PC-9 (cell line): ENCODE data around the gene EPS8L3. TPM values are rescaled to one million over a fixed set of nuclear protein-coding genes. Genes with fewer than 3 reads are reported as not detected.
"Not testable (repeated sequence)": the region's sequence is repeated elsewhere in the genome, so short reads cannot be mapped to it uniquely, and the experiment has no call there.

ENCODE experiments used
- BruUV-seq: library from RNA; stranded (reverse); fragments of 400-500 nt; replicated peaks from 2 replicates; lab custom pipeline; 2021; lab: Mats Ljungman, UMichigan
- CTCF ChIA-PET: fragments of 300-600 bp; sonication (Branson Sonifier 250); formaldehyde crosslinking; loops from one replicate; lab custom pipeline; 2022; ENCODE audit warnings: antibody characterized with exemption; lab: Charles Lee
- POLR2A ChIA-PET: fragments of 300-600 bp; sonication (Branson Sonifier 250); formaldehyde crosslinking; loops from one replicate; lab custom pipeline; 2022; ENCODE audit warnings: antibody characterized with exemption; ENCODE audit not compliant: unreplicated experiment; lab: Charles Lee
- DNase-seq, 2 experiments: peaks; one replicate each; pipeline versions ENCODE4 v3.0.0 to v3.0.0-alpha.2; 2015 to 2022; ENCODE audit warnings: mixed read lengths in 1 of 2
- H2AFZ ChIP-seq: fragments of 200-600 bp; sonication (generic); 2 replicates; pipeline ENCODE4 v1.8.1; 2017; ENCODE audit warnings: antibody characterized with exemption
- H3F3A ChIP-seq: fragments of 200-600 bp; sonication (generic); 2 replicates; pipeline ENCODE4 v1.8.1; 2017; ENCODE audit warnings: antibody characterized with exemption, mild to moderate bottlenecking, low read depth; ENCODE audit not compliant: insufficient read depth
- H3K27ac ChIP-seq: fragments of 200-600 bp; sonication (generic); 2 replicates; pipeline ENCODE4 v1.6.1; 2016; ENCODE audit warnings: mixed run types
- H3K27me3 ChIP-seq: fragments of 200-600 bp; sonication (generic); 2 replicates; pipeline ENCODE4 v1.6.1; 2016; ENCODE audit warnings: low read depth, mixed run types; ENCODE audit not compliant: insufficient read depth
- H3K36me3 ChIP-seq: fragments of 200-600 bp; sonication (generic); 2 replicates; pipeline ENCODE4 v1.6.1; 2016; ENCODE audit warnings: low read depth, mixed run types
- H3K4me1 ChIP-seq: fragments of 200-600 bp; sonication (generic); replicated peaks from 2 replicates; pipeline ENCODE4 v1.6.1; 2016; ENCODE audit warnings: mixed run types; ENCODE audit not compliant: insufficient read depth
- H3K4me2 ChIP-seq: fragments of 200-600 bp; sonication (generic); 2 replicates; pipeline ENCODE4 v1.6.1; 2017; ENCODE audit warnings: mixed run types
- H3K4me3 ChIP-seq: fragments of 200-600 bp; sonication (generic); 2 replicates; pipeline ENCODE4 v1.6.1; 2016; ENCODE audit warnings: mixed run types
- H3K79me2 ChIP-seq: fragments of 200-600 bp; sonication (generic); 2 replicates; pipeline ENCODE4 v1.6.1; 2017; ENCODE audit warnings: low read depth, mixed run types
- H3K9me2 ChIP-seq: fragments of 200-600 bp; sonication (generic); 2 replicates; pipeline ENCODE4 v1.8.1; 2017; ENCODE audit warnings: mild to moderate bottlenecking; ENCODE audit not compliant: insufficient read depth
- H3K9me3 ChIP-seq: fragments of 200-600 bp; sonication (generic); 2 replicates; pipeline ENCODE4 v1.8.1; 2016; ENCODE audit warnings: low read depth; ENCODE audit not compliant: insufficient read depth
- H4K20me1 ChIP-seq: fragments of 200-600 bp; sonication (generic); 2 replicates; pipeline ENCODE4 v1.8.1; 2017; ENCODE audit not compliant: insufficient read depth
- CTCF ChIP-seq: fragments of 200-600 bp; sonication (generic); conservative IDR thresholded peaks from 2 replicates; pipeline ENCODE4 v1.6.1; 2017; ENCODE audit warnings: mixed run types, antibody characterized with exemption, mild to moderate bottlenecking, moderate library complexity
- EZH2 ChIP-seq: fragments of 200-600 bp; sonication (generic); IDR thresholded peaks from 2 replicates; pipeline ENCODE4 v1.8.0; 2017; ENCODE audit warnings: antibody characterized with exemption, low read depth
- intact Hi-C: fragments of 100-400 bp; cut with micrococcal nuclease; formaldehyde crosslinking; loops from one replicate; pipeline ENCODE4 v1.10.0; 2022; ENCODE audit not compliant: unreplicated experiment
- total RNA-seq: library from RNA; stranded (reverse); gene quantifications from 2 replicates; pipeline ENCODE4 v1.2.3, GENCODE V29; 2021

EPS8L3 gene
- total RNA-seq, 1 experiment from 2014 or later, result 1.2 TPM

GRCh38 chr1:109750241-109750882 lies 13.4 kb downstream of the EPS8L3 start:
- ChIA-PET POLR2A (no interaction called here), CTCF (no interaction called here)
- Histone ChIP-seq H3K4me2 (no peak overlapping the region), H3K4me3 (no peak overlapping the region), H3F3A (no peaks in the 10 kb centered on the region), H3K27me3 (peaks cover 24% of the 10 kb centered on the region), H4K20me1 (no peaks in the 10 kb centered on the region), H3K9me2 (no peaks in the 10 kb centered on the region), H3K79me2 (no peaks in the 10 kb centered on the region), H3K4me1 (no peaks in the 10 kb centered on the region), H3K36me3 (no peaks in the 10 kb centered on the region), H3K9me3 (no peaks in the 10 kb centered on the region), H3K27ac (no peak overlapping the region), H2AFZ (no peak overlapping the region)
- TF ChIP-seq CTCF, result no peak
- TF ChIP-seq EZH2, result no peak
- DNase-seq, result no peak
- BruUV-seq, result no TSS peak
- intact Hi-C loops, result no loop called here

- no peaks in the 10 kb centered on the region for H3K9me3 ChIP-seq
- no peak overlapping the region for H2AFZ ChIP-seq
- no peak overlapping the region for H3K27ac ChIP-seq
- no TSS peak for BruUV-seq
- no peak for DNase-seq
- H3K36me3 ChIP-seq, result no peaks in the 10 kb centered on the region
- no peaks in the 10 kb centered on the region for H3K79me2 ChIP-seq
- no peak overlapping the region for H3K4me2 ChIP-seq
- H3K4me1 ChIP-seq, result no peaks in the 10 kb centered on the region
- H3F3A ChIP-seq, result no peaks in the 10 kb centered on the region
- H4K20me1 ChIP-seq, result no peaks in the 10 kb centered on the region
- TF ChIP-seq CTCF (no peak), EZH2 (no peak)
- intact Hi-C loops, result no loop called here
- H3K4me3 ChIP-seq, result no peak overlapping the region
- H3K9me2 ChIP-seq, result no peaks in the 10 kb centered on the region
- POLR2A ChIA-PET, result interaction anchor here (0.5 kb wide), 1 partner anchor 9 kb away, joined by 3 read pairs; no protein-coding TSS in a partner anchor
- peaks cover 24% of the 10 kb centered on the region for H3K27me3 ChIP-seq
- CTCF ChIA-PET, result no interaction called here
These were observed 14.5 kb downstream of the EPS8L3 start for GRCh38 chr1:109749221-109749620.

GRCh38 chr1:109748311-109748710 lies 15.4 kb downstream of the EPS8L3 start:
- H3F3A ChIP-seq, H3K36me3 ChIP-seq, DNase-seq, BruUV-seq, H3K4me2 ChIP-seq, H4K20me1 ChIP-seq, H3K9me2 ChIP-seq, intact Hi-C loops, H3K4me3 ChIP-seq, H3K4me1 ChIP-seq, H2AFZ ChIP-seq, H3K27ac ChIP-seq, CTCF ChIA-PET, H3K9me3 ChIP-seq, H3K79me2 ChIP-seq: not testable (repeated sequence)
- H3K27me3 ChIP-seq, result peaks cover 24% of the 10 kb centered on the region
- POLR2A ChIA-PET, result interaction anchor here (0.6 kb wide), 1 partner anchor 84 kb away, joined by 10 read pairs; no protein-coding TSS in a partner anchor
